IPS DF 19.7 (cell line): ENCODE measurements around the gene CHSY3.

Experiments
- DNase-seq: peaks from one replicate; pipeline ENCODE4 v3.0.0-alpha.2; 2013; ENCODE audit warnings: low read depth, low spot score

CHSY3 gene

DNA sequence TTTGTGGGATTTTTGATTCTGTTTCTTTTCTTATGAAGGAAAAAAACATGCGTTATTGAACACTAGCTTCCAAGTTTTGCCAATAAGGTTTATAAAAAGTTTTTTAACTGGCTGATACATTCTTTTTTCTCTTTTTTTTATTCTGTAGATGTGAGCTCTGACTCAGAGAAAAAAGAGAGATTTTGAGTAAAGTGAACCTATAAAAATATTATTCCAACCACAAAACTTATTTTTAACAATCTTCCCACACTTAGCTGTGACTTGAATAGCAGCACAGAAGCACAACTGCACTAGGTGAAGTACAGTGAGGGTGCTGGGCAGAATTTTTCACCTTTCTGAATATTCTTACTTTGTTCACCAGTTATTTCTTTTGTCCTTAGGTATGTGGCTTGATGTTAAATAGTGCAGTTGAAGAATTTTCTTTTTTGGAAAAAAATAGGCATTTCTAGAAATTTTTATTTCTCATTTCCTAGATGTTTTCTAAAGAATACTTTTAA is 41.6 kb downstream of the CHSY3 start:
- DNase-seq, result no peak

DNA sequence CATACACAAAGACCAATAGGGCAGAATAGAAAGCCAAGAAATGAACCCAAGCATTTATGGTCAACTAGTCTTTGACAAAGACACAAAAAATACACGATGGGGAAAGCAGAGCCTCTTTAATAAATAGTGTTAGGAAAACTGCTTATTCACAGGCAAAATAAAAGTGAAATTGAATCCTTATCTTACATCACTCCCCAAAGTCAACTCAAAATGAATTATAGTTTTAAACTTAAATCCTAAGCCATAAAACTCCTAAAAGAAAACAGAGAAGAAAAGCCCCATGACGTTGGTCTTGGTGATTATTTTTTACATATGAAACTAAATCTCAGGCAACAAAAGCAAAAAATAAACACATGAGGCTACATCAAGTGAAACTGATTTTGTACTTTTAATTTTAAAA is 46.8 kb downstream of the CHSY3 start:
- DNase-seq, result no peak

DNA sequence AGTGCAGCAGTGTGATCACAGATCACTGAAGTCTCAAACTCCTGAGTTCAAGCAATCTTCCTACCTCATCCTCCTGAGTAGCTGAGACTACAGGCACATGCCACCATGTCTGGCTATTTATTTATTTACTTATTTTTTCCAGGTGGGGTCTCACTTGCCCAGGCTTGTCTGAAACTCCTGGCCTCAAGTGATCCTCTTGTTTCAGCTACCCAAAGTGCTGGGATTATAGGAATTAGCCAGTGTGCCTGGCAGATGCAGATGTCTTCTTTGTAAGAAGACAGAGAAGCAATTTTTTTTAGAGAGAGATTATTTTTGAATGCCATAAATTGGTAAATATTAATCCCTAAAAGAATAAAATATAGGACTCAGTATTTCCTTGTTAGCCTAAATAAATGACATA is 54.3 kb downstream of the CHSY3 start:
- no peak for DNase-seq

DNA sequence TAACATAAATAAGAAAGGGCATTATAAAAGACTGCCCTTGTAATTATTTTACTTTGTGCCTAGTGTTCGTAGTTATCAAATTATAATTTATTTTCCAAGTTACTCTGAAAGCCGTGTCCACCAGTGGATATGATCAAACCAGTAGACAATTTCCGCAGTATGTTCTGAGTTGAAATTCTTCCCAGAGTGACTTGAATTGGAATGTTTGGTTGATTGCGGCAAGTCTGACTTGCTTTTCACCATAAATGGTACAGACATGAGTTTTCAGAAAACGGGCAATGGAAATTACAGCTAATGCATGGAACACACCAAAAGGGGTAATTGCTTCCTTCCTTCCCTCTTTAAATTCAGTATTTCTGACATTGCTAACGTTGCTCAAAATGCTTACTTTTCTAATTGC is 56.6 kb downstream of the CHSY3 start:
- no peak for DNase-seq

DNA sequence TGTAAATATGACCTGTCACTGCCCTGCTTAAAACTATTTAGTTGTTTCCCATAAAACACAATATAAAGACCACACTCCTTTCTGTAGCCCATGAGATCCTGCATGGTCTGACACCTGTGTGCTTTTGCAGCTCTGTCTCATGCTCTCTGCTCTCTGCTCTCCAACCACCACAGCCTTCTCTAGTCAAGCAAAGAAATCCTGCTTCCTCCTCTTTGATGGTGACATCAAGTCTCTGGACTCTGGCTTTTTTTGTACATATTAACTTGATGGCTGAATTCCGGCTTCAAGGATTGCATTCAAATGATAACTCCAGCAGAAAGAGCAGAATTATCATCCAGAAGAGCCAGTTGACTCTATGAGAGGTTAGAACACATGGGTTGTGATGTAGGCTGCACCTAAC is 58.2 kb downstream of the CHSY3 start:
- DNase-seq, result no peak

DNA sequence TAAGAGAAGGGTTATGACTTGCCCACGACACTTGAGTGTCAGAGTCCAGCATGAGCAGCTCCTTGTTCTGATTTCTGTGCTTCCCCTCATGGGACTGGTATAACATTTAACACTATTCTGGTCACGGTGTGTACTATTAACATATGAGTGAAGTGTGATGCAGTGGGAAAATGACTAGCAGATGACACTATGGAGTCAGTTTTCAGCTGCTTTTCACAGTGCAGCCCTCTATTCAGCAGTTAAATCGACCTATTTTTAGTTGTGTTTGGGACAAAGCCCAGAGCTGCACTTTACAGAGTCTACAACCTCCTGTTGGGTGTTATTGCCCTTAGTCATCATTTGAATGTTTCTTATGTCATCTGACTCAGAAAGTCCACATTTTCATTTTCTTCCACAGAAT is 59.1 kb downstream of the CHSY3 start:
- DNase-seq, result no peak

DNA sequence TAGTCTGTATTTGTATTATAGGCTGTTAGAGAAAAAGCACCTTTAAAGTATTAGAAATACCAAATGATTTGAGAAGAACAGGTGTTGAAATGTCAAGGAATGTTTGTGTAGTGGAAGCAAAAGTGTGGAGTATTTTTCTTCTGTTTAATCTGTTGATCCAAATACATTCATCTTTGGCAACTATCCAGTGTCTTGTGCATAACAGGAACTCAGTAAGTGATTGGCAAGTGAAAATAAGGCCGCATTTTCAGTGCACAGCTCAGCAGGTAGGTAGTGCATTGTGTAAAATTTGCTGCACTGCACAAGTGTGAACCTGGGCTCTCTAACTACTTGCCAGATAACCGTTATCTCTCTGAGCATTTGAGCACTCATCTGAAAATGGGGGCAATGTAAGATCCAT is 61.8 kb downstream of the CHSY3 start:
- DNase-seq, result no peak

DNA sequence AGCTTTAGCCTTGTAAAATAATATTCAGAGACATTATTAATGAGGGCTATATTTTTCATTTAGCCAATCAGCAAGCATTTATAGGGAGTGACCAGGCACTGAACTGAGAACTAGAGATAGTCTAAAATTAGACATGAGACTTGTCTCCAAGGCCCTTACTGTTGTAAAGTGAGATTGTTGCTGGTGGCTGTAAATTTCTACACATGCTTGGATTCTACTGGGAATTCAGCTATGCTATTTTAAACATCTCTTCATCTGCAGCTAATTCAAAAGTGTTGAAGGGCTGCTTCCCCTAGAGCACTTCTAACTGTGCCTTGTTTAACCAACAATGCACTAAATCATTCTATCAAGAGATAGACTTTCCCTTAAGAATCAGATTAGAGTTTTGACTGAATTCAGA is 67.4 kb downstream of the CHSY3 start:
- no peak for DNase-seq

DNA sequence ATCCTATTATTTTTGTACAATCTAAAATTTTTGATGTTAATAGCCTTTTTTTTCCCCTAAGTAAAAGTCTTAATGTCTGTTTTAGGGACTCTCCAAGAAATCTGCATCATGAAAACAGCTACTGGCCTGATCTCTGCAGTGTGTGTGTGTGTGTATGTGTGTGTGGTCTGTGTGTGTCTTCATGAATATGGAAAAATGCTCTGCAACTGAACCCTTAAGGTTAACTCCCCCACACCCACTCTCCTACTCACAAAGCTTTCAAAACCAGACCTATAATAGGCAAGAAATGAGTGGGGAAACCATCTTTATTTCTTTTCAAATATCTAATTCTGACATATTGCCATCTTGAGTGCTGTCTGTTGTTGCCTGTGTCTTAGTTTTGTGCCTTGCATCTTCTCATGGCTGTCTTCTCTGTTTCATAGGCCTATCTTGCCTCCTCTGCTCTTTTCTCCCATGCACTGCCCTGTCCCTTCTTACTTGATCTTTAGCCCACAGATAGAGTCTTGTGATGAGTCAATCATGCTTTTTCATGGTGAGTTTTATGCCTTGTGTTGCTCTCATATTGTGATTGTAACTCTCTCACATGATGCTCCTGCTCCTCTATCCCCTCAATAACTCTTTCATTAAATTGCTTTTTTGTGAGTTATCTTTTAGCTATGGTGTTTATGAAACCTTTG is 68.3 kb downstream of the CHSY3 start:
- no peak for DNase-seq

DNA sequence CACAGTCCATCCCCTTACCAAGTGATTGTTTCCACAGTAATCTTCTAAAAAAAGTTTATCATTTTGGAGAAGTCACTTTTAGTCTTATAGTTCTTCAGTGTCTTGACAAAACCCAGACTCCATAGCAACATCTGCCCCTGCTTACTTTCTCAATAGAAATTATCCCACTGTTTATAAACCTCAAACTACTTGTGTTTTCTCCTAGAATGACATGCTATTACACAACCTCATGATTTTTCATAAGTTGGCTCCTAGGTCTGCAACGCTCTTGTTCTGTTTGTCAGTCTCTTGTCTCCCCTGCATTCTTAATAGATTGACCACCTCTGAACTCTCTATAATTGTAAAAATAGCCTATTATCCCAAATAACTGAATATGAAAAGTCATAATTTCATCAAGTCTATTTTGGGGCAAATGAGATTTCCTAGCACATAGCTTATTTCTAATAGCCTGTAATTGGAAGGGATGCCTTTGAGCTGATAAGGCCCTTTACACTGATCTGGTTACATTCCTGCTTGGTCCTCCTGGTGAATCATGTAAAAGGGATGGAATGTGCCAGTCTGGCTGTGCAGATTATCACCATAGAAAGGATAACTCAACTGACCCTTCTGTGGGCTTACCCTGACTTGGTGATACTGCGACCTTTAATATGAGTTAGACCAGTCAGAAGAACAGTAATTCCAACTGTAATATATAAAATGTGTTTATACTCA is 69.6 kb downstream of the CHSY3 start:
- no peak for DNase-seq

DNA sequence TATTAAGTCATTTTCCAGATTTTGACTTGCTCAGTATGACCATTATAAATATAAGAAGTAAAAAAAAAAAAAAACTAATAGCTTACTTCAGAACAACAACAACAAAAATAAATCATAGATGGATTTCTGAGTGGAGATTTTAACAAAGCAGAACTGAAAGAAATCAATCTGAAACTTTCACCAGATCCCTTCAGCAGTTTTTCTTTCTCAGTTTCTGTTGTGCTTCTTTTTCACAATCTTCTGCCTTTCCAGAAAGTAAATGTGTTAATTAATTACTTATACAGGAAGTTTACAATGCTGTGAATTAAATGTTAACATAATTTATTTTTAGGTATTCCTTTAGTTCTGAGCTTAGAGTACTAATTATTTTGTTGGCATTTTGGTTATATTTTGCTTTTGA is 73.5 kb downstream of the CHSY3 start:
- DNase-seq, result no peak

DNA sequence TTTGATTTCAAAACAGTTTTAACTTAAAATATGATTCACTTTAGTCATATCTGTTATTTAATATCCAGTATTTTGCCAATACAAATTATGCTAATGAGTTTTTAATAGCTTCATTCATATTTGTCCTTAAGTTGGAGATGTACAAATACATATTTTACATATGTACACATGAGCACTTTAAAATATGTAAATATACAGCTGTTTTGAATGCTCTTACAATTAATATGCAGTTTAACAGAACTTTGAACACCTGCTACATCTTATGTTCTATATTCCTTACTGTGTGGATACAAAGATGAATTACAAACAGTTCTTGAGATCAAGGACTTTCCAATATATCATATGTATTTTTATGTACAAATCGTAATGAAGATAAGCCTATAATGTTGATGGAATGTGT is 74.0 kb downstream of the CHSY3 start:
- no peak for DNase-seq

DNA sequence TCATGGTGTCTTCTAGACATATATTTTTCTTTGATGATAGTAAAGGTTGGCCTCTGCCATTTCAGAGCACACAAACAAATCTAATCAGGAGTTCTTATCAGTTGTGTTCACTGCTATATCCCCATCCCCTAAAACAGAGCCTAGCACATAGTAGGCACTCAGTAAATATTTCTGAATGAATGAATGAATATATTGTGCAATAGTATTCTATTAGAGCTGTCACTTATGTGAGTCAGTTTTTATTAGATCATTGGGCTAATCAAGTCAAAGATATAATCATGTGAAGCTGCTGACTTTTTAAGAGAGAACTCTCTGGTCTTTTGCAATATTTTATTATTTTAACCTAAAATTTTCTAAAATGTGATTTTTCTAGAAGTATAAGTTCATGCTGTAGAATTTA is 84.2 kb downstream of the CHSY3 start:
- DNase-seq, result no peak

DNA sequence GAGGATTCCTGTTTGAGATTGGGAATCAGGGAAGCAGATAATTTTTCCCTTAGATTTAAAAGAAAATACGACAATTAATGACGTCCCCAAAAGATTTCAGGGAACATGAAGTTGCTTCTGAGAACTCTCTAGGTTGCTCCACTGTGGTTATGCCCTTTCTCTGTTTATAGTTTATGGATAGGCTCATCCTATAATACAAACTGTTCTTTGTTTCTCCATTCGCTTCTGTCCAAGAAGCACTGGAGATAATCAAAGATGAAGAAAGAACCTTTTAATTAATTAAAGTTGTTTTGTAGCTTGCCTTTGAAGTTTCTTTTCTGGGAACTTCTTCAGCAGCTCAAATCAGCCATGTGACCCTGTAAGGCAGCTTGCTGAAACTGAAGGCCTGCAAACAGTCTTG is 87.5 kb downstream of the CHSY3 start:
- DNase-seq, result no peak

DNA sequence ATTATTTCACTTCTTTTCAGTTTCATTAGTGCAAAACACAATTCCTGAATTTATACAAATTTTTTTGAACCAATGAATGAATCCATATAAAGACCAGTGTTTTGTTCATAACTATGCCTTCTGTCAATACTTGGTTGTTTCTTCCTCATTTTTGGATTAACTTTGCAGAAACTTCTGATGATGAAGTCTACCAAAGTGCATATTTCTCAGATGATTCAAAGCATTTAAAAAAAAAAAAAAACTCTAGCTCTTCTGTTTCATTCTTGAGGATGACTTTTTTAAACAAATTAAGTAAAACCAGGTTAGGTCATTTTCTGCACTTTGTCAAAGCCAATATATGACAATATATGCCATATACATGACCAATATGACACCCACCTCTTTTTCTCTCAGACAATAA is 92.6 kb downstream of the CHSY3 start:
- no peak for DNase-seq

DNA sequence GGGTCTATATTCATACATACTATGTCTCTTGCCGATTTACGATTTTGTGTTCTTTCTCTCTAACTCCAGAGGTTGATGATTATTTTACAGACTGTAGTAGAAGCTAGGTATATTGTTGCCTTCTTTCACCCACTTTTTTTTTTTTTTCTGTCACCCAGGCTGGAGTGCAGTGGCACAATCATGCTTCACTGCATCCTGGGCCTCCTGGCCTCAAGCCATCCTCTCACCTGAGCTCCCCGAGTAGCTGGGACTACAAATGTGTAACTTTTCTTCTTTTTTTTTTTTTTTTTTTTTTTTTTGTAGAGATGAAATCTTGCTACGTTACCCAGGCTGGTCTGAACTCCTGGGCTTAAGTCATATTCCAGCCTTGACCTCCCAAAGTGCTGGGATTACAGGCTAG is 96.2 kb downstream of the CHSY3 start:
- no peak for DNase-seq

DNA sequence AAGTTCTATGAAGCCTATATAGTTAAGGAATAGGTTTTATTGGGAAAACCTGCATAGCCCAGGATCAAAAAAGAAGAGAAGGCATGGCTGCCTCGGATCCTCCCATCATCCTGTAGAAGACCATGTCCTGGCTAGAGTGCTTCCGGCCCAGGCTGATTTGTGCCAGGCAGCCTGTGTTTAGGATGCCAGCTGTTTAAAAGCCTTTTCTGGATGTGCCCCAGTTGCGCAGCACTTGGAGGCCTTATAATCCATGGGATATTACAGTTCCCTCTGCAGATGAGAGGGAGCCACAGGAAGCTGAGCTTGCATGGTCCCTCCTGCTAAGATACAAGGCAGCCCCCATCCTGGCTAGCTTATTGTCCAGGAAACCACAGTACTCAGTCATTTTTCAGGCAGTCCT is 97.9 kb downstream of the CHSY3 start:
- no peak for DNase-seq

DNA sequence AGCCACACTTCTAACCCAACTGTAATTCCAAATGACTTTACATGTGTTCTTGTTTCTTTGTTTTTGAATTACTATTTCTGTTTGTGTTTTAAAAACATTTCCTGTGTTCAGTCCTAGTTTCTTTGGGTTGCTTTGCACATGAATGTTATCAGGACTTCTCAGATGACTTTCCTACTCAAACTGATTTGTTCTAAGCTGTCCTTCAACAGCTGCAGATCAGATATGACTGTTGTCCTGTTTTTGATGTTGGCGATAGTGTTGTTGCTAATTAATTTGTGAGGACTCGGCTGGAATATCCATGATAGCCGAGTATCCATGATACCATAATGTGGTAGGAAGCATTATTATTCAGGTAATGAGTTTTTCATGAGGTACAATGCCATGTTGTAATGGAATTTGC is 98.6 kb downstream of the CHSY3 start:
- no peak for DNase-seq

DNA sequence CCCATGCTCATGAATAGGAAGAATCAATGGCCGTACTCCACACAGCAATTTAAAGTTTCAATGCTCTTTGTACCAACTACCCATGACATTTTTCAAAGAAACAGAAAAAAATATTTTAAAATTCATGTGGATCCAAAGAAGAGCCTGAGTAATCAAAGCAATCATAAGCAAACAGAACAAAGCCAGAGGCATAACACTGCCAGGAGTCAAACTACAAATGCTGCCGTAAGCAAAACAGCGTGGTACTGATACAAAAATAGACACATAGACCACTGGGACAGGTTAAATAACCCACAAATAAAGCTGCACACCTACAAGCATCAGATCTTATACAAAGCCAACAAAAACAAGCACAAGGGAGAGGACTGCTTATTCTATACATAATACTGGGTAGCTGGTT is 107.7 kb downstream of the CHSY3 start:
- no peak for DNase-seq

DNA sequence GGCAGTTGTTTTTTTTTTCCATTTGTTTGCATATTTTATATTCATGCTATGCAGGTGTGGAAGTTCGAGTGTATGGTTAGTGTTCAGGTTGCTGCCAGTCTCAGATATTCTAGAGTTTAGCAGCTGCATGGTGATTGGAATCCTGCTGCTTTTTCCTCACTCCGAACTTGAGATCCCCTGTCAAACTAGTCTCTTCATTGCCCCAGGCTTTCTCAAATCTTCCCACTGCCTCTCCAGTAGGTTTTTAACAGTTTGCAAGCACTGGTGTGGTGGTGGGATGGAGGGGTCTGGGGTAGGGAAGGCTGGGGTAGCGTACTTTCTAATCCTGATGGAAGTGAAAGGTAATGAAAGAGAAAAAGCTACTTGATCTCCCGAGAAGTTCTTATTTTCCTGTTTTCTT is 112.9 kb downstream of the CHSY3 start:
- DNase-seq, result no peak

DNA sequence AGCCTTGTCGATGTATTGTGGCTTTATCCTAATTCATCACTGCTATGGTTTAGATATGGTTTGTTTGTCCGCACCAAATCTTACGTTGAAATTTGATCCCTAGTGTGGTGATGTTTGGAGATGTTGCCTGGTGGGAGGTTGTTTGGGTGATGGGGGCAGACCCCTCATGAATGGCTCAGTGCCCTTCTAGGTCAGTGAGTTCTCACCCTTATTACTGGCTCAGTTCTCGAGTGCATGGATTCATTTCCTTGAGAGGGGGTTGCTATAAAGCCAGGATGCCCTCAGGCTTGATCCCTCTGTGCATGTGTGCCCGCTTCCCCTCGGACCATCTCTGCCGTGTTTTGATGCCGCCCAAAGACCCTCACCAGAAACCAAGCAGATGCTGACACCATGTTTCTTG is 114.4 kb downstream of the CHSY3 start:
- DNase-seq, result no peak

DNA sequence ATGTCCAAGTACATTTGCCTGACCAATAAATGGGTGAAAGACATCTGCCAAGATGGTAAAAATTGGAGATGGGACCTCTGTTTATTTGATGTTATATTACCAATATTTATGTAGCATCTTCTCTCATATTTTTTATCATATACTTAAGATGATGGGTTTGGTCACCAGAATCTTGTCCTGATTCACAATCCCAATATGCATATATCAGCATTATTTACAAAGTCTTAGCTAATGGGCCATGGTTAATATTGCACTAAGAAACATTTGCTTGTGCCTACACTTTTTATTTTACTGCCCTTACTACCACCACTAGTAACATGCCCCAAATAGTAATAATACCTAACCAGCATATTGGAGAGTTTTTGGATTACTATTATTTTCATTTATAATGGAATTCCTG is 116.7 kb downstream of the CHSY3 start:
- DNase-seq, result no peak

DNA sequence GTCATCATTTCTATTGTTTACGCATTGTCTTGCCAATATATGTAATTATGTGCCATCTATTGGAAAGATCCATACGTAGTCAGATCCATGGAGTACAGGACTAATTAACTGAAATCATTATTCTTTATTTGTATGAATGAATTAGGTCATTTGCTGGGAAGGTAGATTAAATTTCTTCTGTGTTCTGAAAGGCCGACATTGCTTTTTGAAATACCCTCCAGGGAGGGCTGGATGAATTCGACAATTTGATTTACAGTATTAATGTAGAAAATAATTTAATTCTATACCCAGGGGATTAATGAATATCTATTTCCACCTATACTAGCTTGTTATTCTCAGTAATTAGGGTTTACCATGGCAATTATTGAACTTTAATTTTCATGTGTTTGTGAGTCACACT is 117.6 kb downstream of the CHSY3 start:
- DNase-seq, result no peak

DNA sequence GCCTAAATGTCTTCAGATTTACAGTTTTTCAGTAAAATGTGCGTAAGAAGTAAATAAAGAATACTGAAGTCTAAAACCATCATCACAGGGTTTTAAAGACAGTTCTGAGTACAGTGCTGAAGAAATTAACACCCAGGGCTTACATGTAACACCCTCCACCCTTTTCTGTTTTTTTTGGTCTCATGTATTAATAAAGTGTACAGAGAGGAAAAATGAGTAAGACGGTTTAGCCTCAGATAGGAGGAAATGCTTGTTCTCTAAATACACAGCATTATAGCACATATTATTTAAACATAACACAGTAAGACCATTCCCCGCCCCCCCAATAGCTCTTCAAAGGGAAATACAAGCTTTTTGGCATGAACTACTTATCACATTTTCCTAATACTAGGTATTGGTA is 119.3 kb downstream of the CHSY3 start:
- DNase-seq, result no peak
